NCI-H2029 treated with DMSO at 0.1 percent for 48 hours (cell line): ENCODE measurements around the gene FBXL5.
A peak's percentile ranks its signal among the peaks of the same experiment; 100 is the strongest.
"Not testable (repeated sequence)": the region's sequence is repeated elsewhere in the genome, so short reads cannot be mapped to it uniquely, and the experiment has no call there.

Experiments used
- DNase-seq: peaks from one replicate; lab custom pipeline; 2025; lab: John Stamatoyannopoulos, UW

FBXL5 gene

DNA sequence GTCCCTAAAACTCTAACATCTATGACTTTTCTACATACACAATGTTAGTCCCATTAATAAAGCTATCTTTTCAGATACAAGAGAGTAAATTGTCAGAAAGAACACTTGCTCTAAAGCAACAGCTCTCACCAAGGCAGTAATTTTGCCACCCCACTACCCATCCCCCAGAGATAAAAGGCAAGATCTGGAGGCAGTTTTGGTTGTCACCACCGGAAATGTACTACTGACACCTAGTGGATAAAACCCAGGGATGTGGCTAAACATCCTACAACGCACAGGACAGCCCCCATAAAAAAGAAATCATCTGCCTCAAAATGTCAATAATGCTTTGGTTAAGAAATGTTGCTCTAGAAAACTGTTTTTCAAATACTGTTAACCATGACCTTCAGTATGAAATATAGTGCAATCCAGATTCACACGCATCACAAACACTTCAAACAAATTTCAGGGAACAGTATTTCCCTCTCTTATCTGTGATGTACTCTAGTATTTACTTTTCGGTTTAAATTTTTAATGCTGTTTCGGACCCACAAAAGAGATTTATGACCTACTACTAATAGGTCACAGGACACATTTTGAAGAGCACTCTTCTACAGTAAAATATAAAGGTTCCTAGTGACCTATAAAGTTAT lies 5.1 kb downstream of the FBXL5 start:
- peak; percentile 63 for DNase-seq

DNA sequence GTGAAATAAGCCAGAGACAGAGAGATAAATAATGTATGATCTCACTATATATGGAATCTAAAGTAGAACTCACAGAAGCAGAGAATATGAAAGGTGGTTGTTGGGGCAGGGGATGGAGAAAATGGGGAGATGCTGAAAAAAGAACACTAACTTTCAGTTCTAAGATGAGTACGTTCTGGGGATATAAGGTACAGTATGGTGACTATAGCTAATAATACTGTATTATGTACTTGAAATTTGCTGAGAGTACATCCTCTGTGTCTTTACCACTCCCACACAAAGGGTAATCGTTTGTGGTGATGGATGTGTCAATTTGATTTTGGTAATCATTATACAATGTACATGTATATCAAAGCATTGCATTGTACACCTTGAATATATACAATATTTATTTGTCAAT lies 6.6 kb downstream of the FBXL5 start:
- no peak for DNase-seq

DNA sequence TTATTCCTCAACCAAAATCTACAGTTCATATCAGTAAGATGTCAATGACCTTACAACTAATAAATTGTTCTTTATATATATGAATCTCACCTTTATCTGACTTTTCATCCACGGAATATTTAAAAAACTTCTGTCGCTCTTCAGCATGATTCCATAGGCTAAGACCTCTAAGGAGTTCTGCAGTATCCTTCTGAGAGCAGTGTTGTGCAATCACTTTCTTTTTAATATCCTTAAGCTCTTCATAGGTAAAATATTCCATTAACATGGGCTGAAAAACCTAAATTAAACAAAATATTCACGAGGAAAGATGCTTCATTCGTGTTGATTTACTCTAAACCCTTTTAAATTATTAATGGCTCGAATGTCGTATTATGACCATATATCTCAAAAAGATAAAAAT lies 16.7 kb downstream of the FBXL5 start:
- DNase-seq = no peak

DNA sequence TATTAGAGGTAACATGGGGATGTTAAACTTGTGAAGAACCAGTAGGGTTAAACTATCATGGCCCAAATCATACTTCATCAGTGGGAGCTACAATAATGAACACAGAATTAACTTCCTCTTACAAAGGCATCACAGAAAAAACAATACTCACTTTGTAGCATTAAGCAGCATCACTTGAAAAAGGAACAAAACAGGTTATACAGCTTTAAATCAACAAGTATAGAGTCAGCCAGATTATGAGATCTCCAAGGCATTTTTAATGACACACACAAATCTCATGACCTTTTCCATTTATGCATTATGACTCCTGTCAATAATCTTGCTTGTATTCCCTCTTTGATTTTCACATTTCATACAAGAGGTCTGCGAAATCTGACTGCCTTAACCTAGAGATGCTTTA lies 18.3 kb downstream of the FBXL5 start:
- no peak for DNase-seq

DNA sequence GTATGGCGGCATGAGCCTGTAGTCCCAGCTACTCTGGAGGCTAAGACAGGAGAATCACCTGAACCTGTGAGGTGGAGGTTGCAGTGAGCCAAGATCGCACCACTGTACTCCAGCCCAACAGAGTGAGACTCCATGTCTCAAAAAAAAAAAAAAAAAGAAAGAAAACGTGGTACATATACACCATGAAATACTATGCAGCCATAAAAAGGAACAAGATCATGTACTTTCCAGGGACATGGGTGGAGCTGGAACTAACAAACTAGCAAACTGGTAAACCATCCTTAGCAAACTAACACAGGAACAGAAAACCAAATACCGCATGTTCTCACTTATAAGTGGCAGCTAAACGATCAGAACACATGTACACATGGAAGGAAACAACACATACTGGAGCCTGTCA lies 37.8 kb downstream of the FBXL5 start:
- DNase-seq = not testable (repeated sequence)

DNA sequence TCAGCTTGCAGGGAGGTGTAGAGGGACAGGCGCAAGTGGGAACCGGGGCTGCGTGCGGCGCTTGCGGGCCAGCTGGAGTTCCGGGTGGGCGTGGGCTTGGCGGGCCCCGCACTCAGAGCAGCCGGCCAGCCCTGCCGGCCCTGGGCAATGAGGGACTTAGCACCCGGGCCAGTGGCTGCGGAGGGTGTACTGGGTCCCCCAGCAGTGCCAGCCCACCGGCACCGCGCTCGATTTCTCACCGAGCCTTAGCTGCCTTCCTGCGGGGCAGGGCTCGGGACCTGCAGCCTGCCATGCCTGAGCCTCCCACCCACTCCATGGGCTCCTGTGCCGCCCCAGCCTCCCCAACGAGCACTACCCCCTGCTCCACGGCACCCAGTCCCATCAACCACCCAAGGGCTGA lies 40.3 kb downstream of the FBXL5 start:
- not testable (repeated sequence) for DNase-seq

DNA sequence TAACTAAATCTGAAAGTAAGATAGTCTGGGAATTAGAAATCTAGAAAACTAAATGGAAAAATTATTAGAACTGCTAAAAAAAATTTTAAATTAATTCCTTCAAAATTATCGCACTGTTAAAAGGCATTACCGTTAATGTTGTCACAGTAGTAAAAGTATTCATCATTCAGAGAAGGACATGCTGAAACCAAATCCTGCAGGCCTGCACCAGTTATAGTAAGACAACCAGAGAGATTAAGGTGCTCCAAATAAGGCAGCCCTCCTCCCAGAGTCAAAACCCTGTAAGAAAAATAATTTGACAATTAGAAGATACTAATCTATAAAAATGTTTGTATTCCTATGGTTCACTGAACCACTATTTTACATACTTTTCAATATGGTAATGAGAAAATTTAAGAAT lies 43.0 kb downstream of the FBXL5 start:
- no peak for DNase-seq

DNA sequence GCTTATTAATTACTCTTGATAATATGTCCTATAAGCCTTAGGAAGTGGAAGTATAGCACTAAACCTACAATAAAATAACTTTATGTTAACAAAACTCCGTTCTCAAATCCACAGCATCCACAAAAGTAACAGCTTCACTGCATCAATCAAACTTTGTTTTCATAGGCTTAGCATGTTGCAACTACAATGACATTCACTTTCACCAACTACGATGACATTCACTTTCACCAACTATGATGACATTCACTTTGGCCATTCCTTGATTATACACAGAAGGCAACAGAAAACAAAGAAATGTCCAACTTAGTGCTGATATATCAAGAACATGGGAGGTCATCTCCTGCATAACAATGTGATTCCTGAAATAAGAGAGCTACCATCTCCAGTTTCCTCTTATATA lies 44.3 kb downstream of the FBXL5 start:
- no peak for DNase-seq

DNA sequence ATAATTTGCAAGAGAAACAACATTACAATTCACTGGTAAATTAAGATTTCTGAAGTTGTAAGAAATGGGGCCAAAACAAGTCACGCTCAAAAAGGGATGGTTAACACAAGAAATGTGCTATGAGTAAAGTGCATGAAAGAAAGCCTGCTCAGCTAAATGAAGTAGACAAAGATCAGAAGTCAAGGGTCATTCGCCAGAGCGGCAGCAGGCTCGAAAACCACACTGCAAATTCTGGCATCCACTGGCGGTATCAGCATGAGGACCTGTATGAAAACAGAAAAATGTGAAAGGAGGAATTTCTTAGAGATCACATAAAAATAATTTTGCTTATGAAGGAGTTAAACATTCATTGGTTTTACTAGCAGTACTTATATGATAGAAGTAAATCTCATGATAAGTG lies 49.6 kb downstream of the FBXL5 start:
- DNase-seq = no peak

DNA sequence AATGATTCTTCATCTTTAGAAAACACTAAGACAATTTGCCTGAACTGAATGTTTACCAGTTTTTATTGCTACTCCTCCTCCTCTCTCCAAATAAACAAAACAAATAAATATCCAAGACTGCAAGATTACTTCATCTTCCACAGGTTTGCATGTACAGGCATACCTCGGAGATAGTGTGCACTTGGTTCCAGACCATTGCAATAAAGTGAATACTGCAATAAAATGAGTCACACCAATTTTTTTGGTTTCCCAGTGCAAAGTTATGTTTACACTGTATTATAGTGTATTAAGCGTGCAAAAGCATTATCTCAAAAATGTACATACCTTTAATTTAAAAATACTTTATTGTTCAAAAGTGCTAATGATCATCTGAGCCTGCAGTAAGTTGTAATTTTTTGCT lies 53.3 kb downstream of the FBXL5 start:
- no peak for DNase-seq

DNA sequence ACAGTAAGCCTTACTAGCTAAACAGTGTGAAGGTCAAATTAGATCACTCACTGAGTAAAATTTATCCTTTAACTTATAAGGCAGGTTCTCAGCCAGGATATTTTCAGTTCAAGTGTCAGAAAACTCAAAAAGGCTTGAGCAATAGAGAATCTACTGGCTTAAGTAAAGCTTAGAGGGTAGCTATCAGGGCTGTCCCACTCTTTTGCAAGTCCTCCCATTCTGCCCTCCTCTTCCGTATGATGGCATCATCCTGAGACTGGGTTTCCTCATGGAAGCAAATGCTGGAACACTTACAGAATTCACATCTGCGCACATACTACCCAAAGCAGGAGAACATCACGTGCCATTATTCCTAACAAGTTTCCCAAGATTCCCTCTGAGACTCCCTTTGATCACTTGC lies 55.0 kb downstream of the FBXL5 start:
- no peak for DNase-seq

DNA sequence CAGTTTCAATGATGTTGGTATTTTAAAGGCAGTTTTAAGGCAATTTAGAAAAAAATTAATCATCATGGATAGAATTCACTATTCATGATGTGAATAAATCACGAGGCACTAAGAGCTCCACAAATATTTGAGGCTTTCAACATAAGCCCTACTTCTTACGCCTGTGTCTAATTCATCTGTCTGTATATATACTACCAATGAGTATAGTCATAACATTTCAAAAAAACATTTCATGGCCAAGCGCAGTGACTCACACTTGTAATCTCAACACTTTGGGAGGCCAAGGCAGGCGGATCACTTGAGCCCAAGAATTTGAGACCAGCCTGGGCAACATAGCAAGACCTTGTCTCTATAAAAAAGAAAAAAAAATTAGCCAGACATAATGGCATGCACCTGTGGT lies 56.5 kb downstream of the FBXL5 start:
- DNase-seq = no peak

DNA sequence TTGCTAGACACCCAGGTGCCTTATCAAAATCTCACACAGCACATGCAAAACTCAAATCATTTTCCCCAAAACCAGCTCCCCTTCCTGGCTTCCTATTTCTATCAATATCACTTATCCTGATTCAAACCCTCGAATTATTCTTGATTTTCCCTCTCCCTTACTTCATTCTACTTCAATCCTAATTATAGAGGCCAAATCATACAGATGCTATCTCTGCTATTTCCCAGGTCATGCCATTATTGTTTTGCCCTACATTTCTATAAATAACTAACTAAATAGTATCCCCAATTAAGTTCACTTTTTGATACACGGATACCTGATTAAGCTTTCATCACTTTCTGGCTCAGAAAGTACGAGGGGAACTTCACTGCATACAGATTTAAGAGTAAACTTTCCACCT lies 62.4 kb downstream of the FBXL5 start:
- no peak for DNase-seq

DNA sequence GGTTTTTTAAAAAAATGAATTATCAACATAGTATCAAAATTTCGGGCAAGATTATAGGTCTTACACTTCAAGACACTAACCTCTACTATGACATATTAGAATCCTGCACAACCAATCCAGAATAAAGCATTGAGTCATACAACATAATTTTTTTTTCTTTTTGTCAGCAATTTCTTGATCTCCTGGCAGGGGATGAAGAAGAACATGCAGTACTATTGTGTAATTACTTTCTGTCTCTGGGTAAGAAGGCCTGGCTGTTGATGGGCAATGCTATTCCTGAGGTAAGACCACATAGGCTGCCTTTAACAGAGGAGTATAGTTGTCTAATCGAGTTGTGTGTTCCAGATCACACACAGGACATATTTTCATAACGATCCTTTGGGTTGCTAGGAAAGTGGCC lies 67.5 kb downstream of the FBXL5 start:
- DNase-seq = no peak

DNA sequence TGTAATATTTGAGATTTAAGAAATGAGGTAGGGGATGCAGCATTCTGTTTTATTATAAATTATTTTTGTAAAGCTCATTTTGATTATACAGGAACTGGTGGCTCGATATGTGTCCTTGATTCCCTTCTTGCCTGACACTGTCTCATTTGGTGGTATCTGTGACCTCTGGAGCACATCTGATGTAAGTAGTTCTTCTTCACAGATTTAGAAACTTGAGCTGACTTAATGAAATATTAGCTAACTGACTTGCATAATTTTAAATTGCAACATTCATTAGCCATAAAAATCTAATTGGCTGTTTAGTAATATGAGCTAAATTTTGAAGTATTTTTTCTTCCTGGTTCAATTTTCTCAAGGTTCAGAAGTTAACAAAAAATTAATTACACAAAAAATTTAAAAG lies 69.1 kb downstream of the FBXL5 start:
- DNase-seq = no peak

DNA sequence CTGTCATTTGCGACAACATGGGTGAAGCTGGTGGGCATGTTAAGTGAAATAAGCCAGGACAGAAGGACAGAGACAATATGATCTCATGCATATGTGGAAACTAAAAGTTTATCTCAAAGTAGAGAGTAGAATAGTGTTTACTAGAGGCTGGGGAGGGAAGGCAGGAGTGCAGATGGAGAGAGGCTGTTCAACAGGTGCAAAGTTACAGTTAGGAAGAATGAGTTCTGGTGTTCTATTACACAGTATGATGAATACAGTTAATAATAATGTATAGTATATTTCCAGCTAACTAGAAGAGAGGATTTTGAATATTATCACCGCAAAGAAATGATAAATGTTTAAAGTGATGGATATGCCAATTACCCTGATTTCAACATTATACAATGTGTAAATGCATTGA lies 69.8 kb downstream of the FBXL5 start:
- DNase-seq = no peak

DNA sequence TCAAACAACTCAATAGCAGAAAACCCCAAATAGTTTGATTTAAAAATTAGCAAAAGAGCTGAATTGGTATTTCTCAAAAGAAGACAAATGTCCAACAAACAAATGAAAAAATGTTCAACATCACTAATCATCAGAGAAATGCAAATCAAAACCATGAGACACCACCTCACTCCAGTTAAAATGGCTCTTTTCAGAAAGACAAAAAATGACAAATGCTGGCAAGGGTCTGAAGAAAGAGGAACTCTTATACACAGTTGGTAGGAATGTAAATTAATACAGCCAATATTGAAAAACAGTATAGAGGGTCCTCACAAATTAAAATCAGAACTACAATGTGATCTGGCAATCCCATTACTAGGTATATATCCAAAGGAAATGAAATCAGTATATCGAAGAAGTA lies 70.4 kb downstream of the FBXL5 start:
- DNase-seq = no peak

DNA sequence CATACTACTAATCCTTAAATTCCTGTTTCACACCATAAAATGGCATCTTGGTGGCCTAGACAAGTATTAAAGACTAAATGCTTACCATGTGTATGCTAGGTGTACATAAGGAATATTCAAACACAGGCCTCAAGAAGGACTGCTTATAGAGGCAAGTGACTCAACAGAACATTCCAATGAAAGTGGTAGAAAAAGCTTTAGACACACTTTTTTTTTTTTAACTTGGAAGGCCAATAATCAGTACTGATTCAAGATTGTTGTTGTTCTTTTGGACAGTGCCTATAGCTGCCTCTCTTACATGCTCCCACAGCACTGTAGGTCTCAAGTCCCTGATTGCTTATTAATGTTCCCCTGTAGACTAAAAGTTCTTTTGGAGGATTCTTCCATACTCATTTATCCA lies 77.6 kb downstream of the FBXL5 start:
- DNase-seq = no peak

DNA sequence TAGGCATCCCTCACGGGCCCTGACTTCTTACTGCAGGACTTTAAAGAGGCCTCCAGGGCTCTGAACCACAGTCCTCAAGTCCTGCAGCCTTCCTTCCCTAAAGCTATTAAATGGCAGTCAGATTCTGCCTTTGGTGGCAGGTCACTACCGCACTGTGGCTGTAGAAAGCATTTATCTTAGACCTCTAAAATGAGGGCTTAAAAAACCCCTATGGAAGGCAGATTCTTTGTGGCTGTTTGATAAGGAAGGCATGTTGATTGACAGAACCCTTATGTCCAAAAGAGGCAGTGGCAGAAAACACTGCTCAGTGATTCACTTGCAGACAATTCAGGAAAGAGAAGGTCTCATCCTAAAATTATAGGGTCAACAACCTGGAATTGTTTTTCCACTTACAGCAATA lies 79.2 kb downstream of the FBXL5 start:
- DNase-seq = no peak

DNA sequence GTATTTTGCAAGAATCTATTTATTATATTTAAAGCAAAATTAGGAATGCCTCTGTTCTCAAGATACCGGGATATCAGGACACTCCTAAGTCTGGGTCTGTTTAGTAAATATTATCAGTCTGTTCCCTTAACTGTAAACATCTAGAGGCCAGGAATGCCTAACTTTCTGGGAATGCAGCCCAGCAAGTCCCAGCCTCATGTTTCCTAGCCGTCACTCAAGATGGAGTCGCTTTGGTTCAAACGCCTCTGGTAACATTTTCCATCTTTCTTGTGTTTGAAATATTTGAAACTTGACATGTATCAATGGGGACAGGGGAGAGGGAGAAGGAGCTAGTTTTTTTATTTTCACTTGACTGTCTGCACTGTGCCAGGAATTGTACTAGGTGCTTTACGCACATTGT lies 85.4 kb downstream of the FBXL5 start:
- no peak for DNase-seq

DNA sequence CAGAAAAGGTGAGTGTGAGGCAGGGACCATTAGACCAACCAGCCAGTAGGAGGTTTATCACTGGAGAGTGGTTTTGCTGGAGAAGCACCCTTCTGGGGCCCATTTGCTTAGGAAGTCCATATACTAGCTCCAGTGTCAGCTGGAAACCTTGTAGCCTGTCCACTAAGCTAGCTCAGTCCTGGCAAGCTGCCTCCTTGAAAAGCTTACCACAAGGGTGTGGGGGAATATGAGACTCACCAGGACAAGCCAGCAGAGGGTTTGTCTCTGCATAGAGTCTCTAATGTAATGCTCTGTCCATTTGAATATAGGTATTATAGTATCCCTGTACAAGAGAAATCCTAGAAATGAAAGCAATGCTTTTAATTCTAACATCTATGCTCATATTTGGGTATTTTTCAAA lies 86.3 kb downstream of the FBXL5 start:
- DNase-seq = no peak

DNA sequence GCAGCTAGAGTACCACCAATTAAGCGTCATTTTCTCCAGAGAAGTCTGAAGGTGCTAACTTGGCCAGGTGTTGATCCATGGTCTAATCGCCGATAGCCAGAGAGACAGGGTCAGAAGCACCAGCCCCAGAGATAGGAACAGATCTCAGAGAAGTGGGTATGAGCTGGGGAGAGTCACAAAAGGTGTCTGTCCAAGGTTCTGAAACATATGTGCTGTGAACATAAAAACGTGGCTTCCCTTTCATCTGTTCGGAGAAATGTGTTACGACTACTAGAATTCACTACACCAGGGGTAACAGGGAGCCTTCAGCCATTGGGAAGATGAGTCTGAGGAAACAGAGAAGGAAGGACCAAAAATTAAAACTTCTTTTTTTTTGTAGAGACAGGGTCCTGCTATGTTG lies 91.3 kb downstream of the FBXL5 start:
- no peak for DNase-seq

DNA sequence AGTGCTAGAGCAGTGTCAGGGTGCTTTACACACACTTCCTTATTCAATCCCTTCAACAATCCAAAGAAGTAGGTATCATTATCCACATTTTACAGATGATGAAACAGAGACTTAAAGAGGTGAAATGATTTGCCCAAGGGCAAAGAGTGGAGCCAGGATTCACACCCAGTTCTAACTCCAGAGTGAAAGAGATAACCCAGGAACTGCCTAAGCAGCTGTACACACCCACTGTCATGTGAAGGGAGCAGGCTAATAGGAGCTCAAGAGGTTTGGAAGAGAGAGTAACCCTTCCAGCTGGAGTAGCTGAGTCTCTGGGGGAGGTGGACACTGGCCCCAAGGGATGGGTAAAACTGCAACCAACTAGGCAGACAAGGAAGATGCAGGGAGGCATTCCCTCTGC lies 92.5 kb downstream of the FBXL5 start:
- DNase-seq = no peak

DNA sequence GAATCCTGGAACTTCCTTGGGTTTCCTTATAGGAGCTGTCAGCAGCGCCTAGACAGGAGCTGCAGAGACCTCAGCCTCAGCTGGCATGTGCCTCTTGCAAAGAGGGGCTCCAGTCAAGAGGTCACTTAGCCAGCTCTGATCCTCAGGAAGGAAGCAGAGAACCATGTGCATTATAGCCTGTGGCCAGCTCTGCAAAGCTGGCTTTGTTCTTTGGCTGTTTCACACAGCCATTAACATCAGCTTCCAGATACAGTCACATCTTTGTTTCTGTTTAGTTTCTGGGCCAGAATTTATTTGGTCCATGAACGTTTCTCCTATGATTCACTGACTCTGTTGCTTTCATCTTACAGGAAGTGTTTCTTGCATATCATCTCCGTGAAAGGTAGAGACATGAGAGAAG lies 93.0 kb downstream of the FBXL5 start:
- no peak for DNase-seq

DNA sequence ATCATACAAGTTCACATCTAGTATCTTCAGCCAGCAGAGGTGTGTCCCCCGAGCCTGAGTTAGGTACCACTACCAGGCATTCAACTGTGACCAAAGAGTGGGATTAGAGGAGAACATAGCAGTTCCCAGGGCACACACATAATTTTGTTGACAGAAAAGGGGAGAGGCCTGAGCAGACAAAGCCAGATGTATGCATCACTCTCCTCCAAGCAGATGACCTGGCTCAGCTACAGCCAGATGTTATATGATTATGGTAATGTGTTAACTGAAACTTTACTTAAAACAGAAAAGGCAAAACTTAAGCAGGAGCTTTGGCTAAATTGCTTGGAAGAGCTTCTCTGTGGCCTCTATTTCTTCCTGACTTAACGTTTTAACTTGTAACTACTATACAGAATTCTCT lies 96.6 kb downstream of the FBXL5 start:
- DNase-seq = no peak
